Ishikawa (cell line): ENCODE measurements around the gene CHRNA1.

Source experiments
- CEBPB ChIP-seq: IDR thresholded peaks from 2 replicates; pipeline ENCODE4 v1.6.1; 2012
- CREB1 ChIP-seq: IDR thresholded peaks from 2 replicates; pipeline ENCODE4 v1.6.1; 2012; ENCODE audit warnings: low read depth
- EGR1 ChIP-seq: IDR thresholded peaks from 2 replicates; pipeline ENCODE4 v1.6.1; 2012
- EP300 ChIP-seq: IDR thresholded peaks from 2 replicates; pipeline ENCODE4 v1.6.1; 2012; ENCODE audit warnings: borderline replicate concordance
- FOXM1 ChIP-seq: IDR thresholded peaks from 2 replicates; pipeline ENCODE4 v1.6.1; 2012; ENCODE audit warnings: low read depth, borderline replicate concordance
- MAX ChIP-seq: IDR thresholded peaks from 2 replicates; pipeline ENCODE4 v1.6.1; 2012
- NFIC ChIP-seq: IDR thresholded peaks from 2 replicates; pipeline ENCODE4 v1.6.1; 2012
- RAD21 ChIP-seq: IDR thresholded peaks from 2 replicates; pipeline ENCODE4 v1.6.1; 2012; ENCODE audit warnings: low read depth
- REST ChIP-seq: IDR thresholded peaks from 2 replicates; pipeline ENCODE4 v1.6.1; 2012; ENCODE audit warnings: low read depth, mild to moderate bottlenecking
- TAF1 ChIP-seq: IDR thresholded peaks from 2 replicates; pipeline ENCODE4 v1.6.1; 2012; ENCODE audit warnings: low read depth, mild to moderate bottlenecking
- TCF12 ChIP-seq: IDR thresholded peaks from 2 replicates; pipeline ENCODE4 v1.6.1; 2012; ENCODE audit warnings: low read depth
- TEAD4 ChIP-seq: IDR thresholded peaks from 2 replicates; pipeline ENCODE4 v1.6.1; 2012
- USF1 ChIP-seq: IDR thresholded peaks from 2 replicates; pipeline ENCODE4 v1.6.1; 2012
- YY1 ChIP-seq: IDR thresholded peaks from 2 replicates; pipeline ENCODE4 v1.6.1; 2012; ENCODE audit warnings: low read depth
- ZBTB7A ChIP-seq: IDR thresholded peaks from 2 replicates; pipeline ENCODE4 v1.6.1; 2012; ENCODE audit warnings: low read depth

CHRNA1 gene

GRCh38 chr2:174794851-174795374 lies 30.6 kb upstream of the CHRNA1 start:
- TF ChIP-seq RAD21 (no peak), MAX (no peak), NFIC (no peak), EP300 (no peak), EGR1 (no peak), FOXM1 (no peak), CEBPB (no peak), TAF1 (no peak)

- TF ChIP-seq TEAD4 (no peak), ZBTB7A (no peak), TAF1 (no peak), TCF12 (no peak), CEBPB (no peak), YY1 (no peak), FOXM1 (no peak), NFIC (no peak), MAX (no peak), EGR1 (no peak), REST (no peak), EP300 (no peak), USF1 (no peak), RAD21 (no peak), CREB1 (no peak)
These were observed 28.2 kb upstream of the CHRNA1 start for GRCh38 chr2:174792309-174793025.

- TF ChIP-seq MAX (no peak), TCF12 (no peak), CREB1 (no peak), EP300 (no peak), CEBPB (no peak), USF1 (no peak), TEAD4 (no peak), NFIC (no peak), TAF1 (no peak), REST (no peak), RAD21 (no peak), EGR1 (no peak)
These were observed 27.5 kb upstream of the CHRNA1 start for GRCh38 chr2:174791746-174792280.

- TF ChIP-seq ZBTB7A (no peak), REST (no peak), TCF12 (no peak), CEBPB (no peak), RAD21 (no peak), EGR1 (no peak), NFIC (no peak), MAX (no peak), USF1 (no peak), TEAD4 (no peak), TAF1 (no peak), YY1 (no peak), CREB1 (no peak), EP300 (no peak), FOXM1 (no peak)
These were observed 26.7 kb upstream of the CHRNA1 start for GRCh38 chr2:174791020-174791419.
